Measurements from ENCODE around the gene ENG.
"Not testable (repeated sequence)": the region's sequence is repeated elsewhere in the genome, so short reads cannot be mapped to it uniquely, and the experiment has no call there.

Gene ENG

GRCh38 chr9:127790094-127790855 lies 64.2 kb downstream of the ENG start:
- ATAC-seq, result no peak

- ATAC-seq, result no peak
Observed at GRCh38 chr9:127789179-127789578, 65.3 kb downstream of the ENG start.

- peak; percentile 39 to 58 for ATAC-seq
Observed at GRCh38 chr9:127788337-127789011, 66.0 kb downstream of the ENG start.

- no peak for ATAC-seq
Observed at GRCh38 chr9:127786773-127787104, 67.7 kb downstream of the ENG start.

GRCh38 chr9:127785933-127786772 lies 68.3 kb downstream of the ENG start, which contains the start of gene CDK9:
Gene CDK9, plus strand, starts transcription at chr9:127786034. Its CDS starts 115 bp downstream, at chr9:127786149.
- peak; percentile 69 to 72 for ATAC-seq

GRCh38 chr9:127785023-127785932 lies 69.2 kb downstream of the ENG start:
- peak; percentile 33 to 39 for ATAC-seq

- peak; percentile 2 for ATAC-seq
Observed at GRCh38 chr9:127783111-127784008, 71.1 kb downstream of the ENG start.

- no peak for ATAC-seq
Observed at GRCh38 chr9:127781806-127782205, 72.7 kb downstream of the ENG start.

- not testable (repeated sequence) for ATAC-seq
Observed at GRCh38 chr9:127780909-127781308, 73.5 kb downstream of the ENG start.

- no peak for ATAC-seq
Observed at GRCh38 chr9:127780126-127780885, 74.2 kb downstream of the ENG start.

GRCh38 chr9:127779136-127779981 lies 75.1 kb downstream of the ENG start:
- peak; percentile 79 to 84 for ATAC-seq

- peak; percentile 21 to 24 for ATAC-seq
Observed at GRCh38 chr9:127778280-127779135, 76.0 kb downstream of the ENG start, which contains the start of gene SH2D3C. Gene SH2D3C, minus strand, starts transcription at chr9:127778666. Its CDS starts 39 bp downstream, at chr9:127778627.

GRCh38 chr9:127777368-127777980 lies 77.0 kb downstream of the ENG start:
- no peak for ATAC-seq

- no peak for ATAC-seq
Observed at GRCh38 chr9:127776924-127777289, 77.6 kb downstream of the ENG start.

- peak; percentile 50 to 53 for ATAC-seq
Observed at GRCh38 chr9:127776195-127776923, 78.1 kb downstream of the ENG start.

GRCh38 chr9:127773981-127774380 lies 80.5 kb downstream of the ENG start:
- no peak for ATAC-seq

GRCh38 chr9:127773272-127773671 lies 81.2 kb downstream of the ENG start:
- ATAC-seq, result no peak

All from activated CD4-positive, CD25-positive, alpha-beta regulatory T cell treated with anti-CD3 and anti-CD28 coated beads, Interleukin-2, amount 50 U/mL, for 24 hours (primary cell).